Endothelial cell of umbilical vein (primary cell): Measurements from ENCODE around the gene FGF9. TPM values are rescaled to one million over a fixed set of nuclear protein-coding genes. Genes with fewer than 3 reads are reported as not detected.
A peak's percentile ranks its signal among the peaks of the same experiment; 100 is the strongest.

Experiments
- BruUV-seq: library from RNA; stranded (reverse); fragments of 400-500 nt; replicated peaks from 2 replicates; lab custom pipeline; 2021; lab: Mats Ljungman, UMichigan
- CTCF ChIA-PET: fragments of 300-600, 350-600 bp; sonication (Branson Sonifier 250); formaldehyde crosslinking; loops from one replicate; lab custom pipeline; 2021; ENCODE audit warnings: antibody characterized with exemption, inconsistent platforms; lab: Charles Lee
- POLR2A ChIA-PET: fragments of 300-600, 350-600 bp; sonication (Branson Sonifier 250); formaldehyde crosslinking; loops from one replicate; lab custom pipeline; 2021; ENCODE audit warnings: antibody characterized with exemption, inconsistent platforms; lab: Charles Lee
- DNase-seq: peaks from one replicate; pipeline ENCODE4 v3.0.0-alpha.2; 2011; ENCODE audit warnings: low read depth, low spot score
- FAIRE-seq: peaks from 2 replicates; lab custom pipeline; 2011; peaks lifted over from hg19 to GRCh38; lab: Jason Lieb, UNC
- H2AFZ ChIP-seq: 2 replicates; pipeline ENCODE4 v1.6.0; 2012; ENCODE audit warnings: low read depth, low read length, control low read depth, inconsistent platforms
- H3K27ac ChIP-seq: 2 replicates; pipeline ENCODE4 v1.5.1; 2011; ENCODE audit warnings: low read depth, mild to moderate bottlenecking, control low read depth, low read length, moderate library complexity; ENCODE audit not compliant: insufficient read depth
- H3K27me3 ChIP-seq, 2 experiments: 2 replicates each; pipeline versions ENCODE4 v1.6.0 to v1.6.1; 2011; ENCODE audit warnings: low read length in 2 of 2, mixed read lengths in 1 of 2; ENCODE audit not compliant: control insufficient read depth in 2 of 2, insufficient read depth in 2 of 2
- H3K36me3 ChIP-seq, 2 experiments: 2 replicates in 1 of 2; 3 replicates in 1 of 2; pipeline ENCODE4 v1.5.1; 2011; ENCODE audit warnings: low read length in 2 of 2, mild to moderate bottlenecking in 1 of 2, moderate library complexity in 1 of 2; ENCODE audit not compliant: control insufficient read depth in 2 of 2, insufficient read depth in 2 of 2; ENCODE audit errors: extremely low read depth in 1 of 2
- H3K4me1 ChIP-seq: 3 replicates; pipeline ENCODE4 v1.5.1; 2011; ENCODE audit warnings: mild to moderate bottlenecking, low read length; ENCODE audit not compliant: control insufficient read depth, insufficient read depth; ENCODE audit errors: extremely low read depth
- H3K4me2 ChIP-seq: 2 replicates; pipeline ENCODE4 v1.6.1; 2011; ENCODE audit warnings: low read length, control low read depth, mixed read lengths; ENCODE audit not compliant: insufficient read depth
- H3K4me3 ChIP-seq, 3 experiments: fragments of 200-600 bp in 1 of 3; sonication (generic), shearing (Covaris generic) in 1 of 3; replicated peaks in 1 of 3; 2 replicates each; pipeline ENCODE4 v1.5.1; 2011 to 2016; ENCODE audit warnings: control low read depth in 3 of 3, low read length in 3 of 3, mild to moderate bottlenecking in 2 of 3, inconsistent platforms in 1 of 3, low read depth in 1 of 3, moderate library complexity in 1 of 3; ENCODE audit not compliant: insufficient read depth in 1 of 3
- H3K79me2 ChIP-seq: 2 replicates; pipeline ENCODE4 v1.6.0; 2012; ENCODE audit warnings: low read length, inconsistent platforms; ENCODE audit not compliant: control insufficient read depth, insufficient read depth
- H3K9ac ChIP-seq: replicated peaks from 2 replicates; pipeline ENCODE3; 2011; ENCODE audit warnings: low read length, control low read depth; ENCODE audit not compliant: insufficient read depth; ENCODE audit errors: extremely low read depth
- H3K9me1 ChIP-seq: replicated peaks from 3 replicates; pipeline ENCODE4 v1.6.0; 2011; ENCODE audit warnings: mild to moderate bottlenecking, low read length; ENCODE audit not compliant: control insufficient read depth, insufficient read depth; ENCODE audit errors: extremely low read depth
- H3K9me3 ChIP-seq: replicated peaks from 2 replicates; pipeline ENCODE4 v1.5.1; 2012; ENCODE audit warnings: low read length, inconsistent platforms; ENCODE audit not compliant: control insufficient read depth, insufficient read depth
- H4K20me1 ChIP-seq: replicated peaks from 2 replicates; pipeline ENCODE3; 2011; ENCODE audit warnings: mild to moderate bottlenecking, low read length; ENCODE audit not compliant: control insufficient read depth, insufficient read depth; ENCODE audit errors: extremely low read depth
- CTCF ChIP-seq, 2 donors: IDR thresholded peaks; 1 replicate in 1 of 2; 2 replicates in 1 of 2; pipeline ENCODE4 v1.5.1; 2011; ENCODE audit warnings: low read length in 2 of 2, mild to moderate bottlenecking in 2 of 2, moderate library complexity in 2 of 2, control low read depth in 1 of 2, inconsistent platforms in 1 of 2, low read depth in 1 of 2; ENCODE audit not compliant: insufficient read depth in 1 of 2; ENCODE audit errors: extremely low read depth in 1 of 2
- EZH2 ChIP-seq: IDR thresholded peaks from 2 replicates; pipeline ENCODE4 v1.6.1; 2012; ENCODE audit warnings: borderline replicate concordance, low read depth, mild to moderate bottlenecking, moderate library complexity, low read length, inconsistent platforms; ENCODE audit not compliant: severe bottlenecking
- FOS ChIP-seq: IDR thresholded peaks from 2 replicates; pipeline ENCODE4 v1.6.1; 2011; ENCODE audit warnings: mild to moderate bottlenecking, low read length, moderate library complexity, borderline replicate concordance; ENCODE audit not compliant: insufficient read depth
- GATA2 ChIP-seq: IDR thresholded peaks from 2 replicates; pipeline ENCODE4 v1.7.0; 2011; ENCODE audit warnings: low read depth, mild to moderate bottlenecking, moderate library complexity, mixed read lengths, low read length; ENCODE audit not compliant: insufficient read length, insufficient read depth
- JUN ChIP-seq: IDR thresholded peaks from 2 replicates; pipeline ENCODE4 v1.6.1; 2011; ENCODE audit warnings: borderline replicate concordance, low read depth; ENCODE audit not compliant: insufficient read length, insufficient read depth
- MAX ChIP-seq: IDR thresholded peaks from 2 replicates; pipeline ENCODE4 v1.6.1; 2011; ENCODE audit not compliant: insufficient read depth, insufficient read length
- MYC ChIP-seq: IDR thresholded peaks from one replicate; pipeline ENCODE4 v1.6.1; 2011; ENCODE audit warnings: mild to moderate bottlenecking, low read depth, low read length
- POLR2A ChIP-seq: IDR thresholded peaks from 2 replicates; pipeline ENCODE4 v1.6.1; 2012; ENCODE audit warnings: low read depth, mild to moderate bottlenecking, control low read depth, low read length
- POLR2AphosphoS5 ChIP-seq: IDR thresholded peaks from 2 replicates; pipeline ENCODE4 v1.6.1; 2012; ENCODE audit warnings: low read depth, mild to moderate bottlenecking, control low read depth, low read length, moderate library complexity; ENCODE audit not compliant: insufficient read depth
- dilution Hi-C: fragments of 300-500 bp; cut with MboI; formaldehyde crosslinking; loops from one replicate; pipeline ENCODE4 v1.15.0; 2019; ENCODE audit warnings: low sequenced_read_pairs; ENCODE audit not compliant: extremely low pct_ligation_motif_present
- intact Hi-C: fragments of 100-400 bp; cut with micrococcal nuclease; formaldehyde crosslinking; loops from one replicate; pipeline ENCODE4 v1.10.0; 2022
- polyA plus RNA-seq, 4 experiments: library from polyadenylated mRNA; depleted of rRNA in 3 of 4; stranded (reverse) in 3 of 4; unstranded in 1 of 4; fragments of >200 nt; gene quantifications; 2 replicates each; pipeline versions ENCODE4 v1.2.1 to v1.2.3, GENCODE V29; 2011 to 2012; ENCODE audit warnings: missing spikeins in 1 of 4
- total RNA-seq: library from RNA; stranded (reverse); gene quantifications from 2 replicates; pipeline ENCODE4 v1.2.3, GENCODE V29; 2021

Gene FGF9
- total and polyA plus RNA-seq, 2 donors (not counting 3 experiments of a cell fraction or from before 2014, with no cell fraction given) = not detected

- ChIA-PET POLR2A (no interaction called here), CTCF (interaction anchor here (1.6 kb wide), 1 partner anchor 19 kb away, joined by 6 read pairs; no protein-coding TSS in a partner anchor)
- no peak for DNase-seq
These were observed 13.3 kb upstream of the FGF9 start for GRCh38 chr13:21657538-21657937.

GRCh38 chr13:21659087-21659486 lies 11.8 kb upstream of the FGF9 start:
- Histone ChIP-seq H3K4me3 (no peak overlapping the region), H3K79me2 (no peaks in the 10 kb centered on the region), H3K36me3 (no peaks in the 10 kb centered on the region), H3K9me1 (no peaks in the 10 kb centered on the region), H4K20me1 (no peaks in the 10 kb centered on the region), H3K9me3 (no peaks in the 10 kb centered on the region), H3K4me2 (no peak overlapping the region), H3K9ac (no peak overlapping the region), H3K4me1 (no peaks in the 10 kb centered on the region), H2AFZ (no peak overlapping the region), H3K27ac (no peak overlapping the region), H3K27me3 (peaks cover 0 to 2% of the 10 kb centered on the region in 2 experiments)
- TF ChIP-seq JUN = no peak
- no peak for TF ChIP-seq MYC
- no peak for TF ChIP-seq POLR2AphosphoS5
- no peak for TF ChIP-seq FOS
- no peak for TF ChIP-seq POLR2A
- TF ChIP-seq MAX = no peak
- no peak for TF ChIP-seq EZH2
- TF ChIP-seq CTCF (IDR thresholded peaks at IDR 0.05; ENCODE audit: extremely low read depth in 1 of 2, insufficient read depth in 1 of 2, low read depth in 1 of 2, low read length in 2 of 2) = no peak
- no peak for TF ChIP-seq GATA2
- POLR2A ChIA-PET = no interaction called here
- dilution Hi-C loops = no loop called here
- CTCF ChIA-PET = interaction anchor here (0.9 to 1.6 kb wide), 2 partner anchors 10 to 21 kb away, joined by 3 to 6 read pairs; no protein-coding TSS in a partner anchor
- FAIRE-seq = no peak
- intact Hi-C loops = no loop called here
- BruUV-seq = no TSS peak
- DNase-seq = no peak

More at GRCh38 chr13:21657538-21657937, 13.3 kb upstream of the FGF9 start:
- TF ChIP-seq MYC = no peak
- TF ChIP-seq JUN = peak; percentile 6
- no peak overlapping the region for H3K4me2 ChIP-seq
- H2AFZ ChIP-seq = no peak overlapping the region
- peaks cover 0 to 2% of the 10 kb centered on the region in 2 experiments for H3K27me3 ChIP-seq
- BruUV-seq = no TSS peak
- no peaks in the 10 kb centered on the region for H3K9me3 ChIP-seq
- no peaks in the 10 kb centered on the region for H4K20me1 ChIP-seq
- H3K36me3 ChIP-seq = no peaks in the 10 kb centered on the region
- H3K79me2 ChIP-seq = no peaks in the 10 kb centered on the region
- no peaks in the 10 kb centered on the region for H3K9me1 ChIP-seq
- no peaks in the 10 kb centered on the region for H3K4me1 ChIP-seq
- FAIRE-seq = no peak
- dilution Hi-C loops = no loop called here
- no peak overlapping the region for H3K9ac ChIP-seq
- H3K27ac ChIP-seq = no peak overlapping the region
- H3K4me3 ChIP-seq = no peak overlapping the region
- intact Hi-C loops = no loop called here
